K562 (cell line): ENCODE data around the gene SLC28A3. TPM values are rescaled to one million over a fixed set of nuclear protein-coding genes. Genes with fewer than 3 reads are reported as not detected.
"Not testable (repeated sequence)": the region's sequence is repeated elsewhere in the genome, so short reads cannot be mapped to it uniquely, and the experiment has no call there.

Experiments
- ATAC-seq: fragments of 200-7000 bp; cut with Tn5 transposase; 3 replicates; pipeline ENCODE4 v1.9.1; 2020; ENCODE audit warnings: moderate library complexity
- BruUV-seq: library from RNA; stranded (reverse); fragments of 400-500 nt; replicated peaks from 2 replicates; lab custom pipeline; 2021; lab: Mats Ljungman, UMichigan
- CTCF ChIA-PET: fragments of 300-600 bp; formaldehyde crosslinking; extraction: SDS; loops from one replicate; lab custom pipeline; 2021; ENCODE audit warnings: low intra/inter-chr PET ratio; lab: Yijun Ruan, JAX
- POLR2A ChIA-PET: fragments of 300-600, 350-650 bp; sonication (Branson Sonifier 250); formaldehyde crosslinking; extraction: SDS; loops from one replicate; lab custom pipeline; 2021; ENCODE audit warnings: antibody characterized with exemption, inconsistent platforms; lab: Yijun Ruan, JAX
- DNase-seq, 4 experiments: peaks; one replicate each; pipeline versions ENCODE4 v3.0.0 to v3.0.0-alpha.2; 2011 to 2018; ENCODE audit warnings: low spot score in 3 of 4, mixed read lengths in 3 of 4; ENCODE audit errors: extremely low read depth in 1 of 4
- FAIRE-seq: peaks from 2 replicates; lab custom pipeline; 2011; peaks lifted over from hg19 to GRCh38; lab: Jason Lieb, UNC
- H2AFZ ChIP-seq: 2 replicates; pipeline ENCODE4 v1.6.0; 2011; ENCODE audit warnings: low read depth, low read length, control low read depth, inconsistent platforms
- H3K27ac ChIP-seq: fragments of 200-600 bp; 3 replicates; pipeline ENCODE4 v1.8.0; 2011; ENCODE audit warnings: low read depth, mild to moderate bottlenecking, control low read depth, inconsistent platforms, low read length, moderate library complexity, mixed read lengths; ENCODE audit errors: extremely low read depth
- H3K27me3 ChIP-seq, 2 experiments: fragments of 300-600 bp in 1 of 2; 2 replicates in 1 of 2; 3 replicates in 1 of 2; pipeline versions ENCODE4 v1.6.0 to v1.8.0; 2011; ENCODE audit warnings: inconsistent platforms in 2 of 2, low read length in 2 of 2, mild to moderate bottlenecking in 1 of 2, mixed read lengths in 1 of 2, moderate library complexity in 1 of 2; ENCODE audit not compliant: control insufficient read depth in 2 of 2, insufficient read depth in 2 of 2
- H3K36me3 ChIP-seq: fragments of 300-600 bp; 3 replicates; pipeline ENCODE4 v1.8.0; 2011; ENCODE audit warnings: mild to moderate bottlenecking, low read length, inconsistent platforms; ENCODE audit not compliant: control insufficient read depth, insufficient read depth
- H3K4me1 ChIP-seq, 2 experiments: fragments of 200-600 bp in 1 of 2; replicated peaks in 1 of 2; 2 replicates in 1 of 2; 3 replicates in 1 of 2; pipeline versions ENCODE4 v1.5.1 to v1.8.0; 2011; ENCODE audit warnings: inconsistent platforms in 2 of 2, low read length in 2 of 2, mild to moderate bottlenecking in 1 of 2, mixed read lengths in 1 of 2, moderate library complexity in 1 of 2; ENCODE audit not compliant: control insufficient read depth in 2 of 2, insufficient read depth in 2 of 2
- H3K4me2 ChIP-seq: 2 replicates; pipeline ENCODE4 v1.6.1; 2011; ENCODE audit warnings: low read length, control low read depth, inconsistent platforms, mixed read lengths; ENCODE audit not compliant: insufficient read depth
- H3K4me3 ChIP-seq: fragments of 200-600 bp; sonication (generic), shearing (Covaris generic); 2 replicates; pipeline ENCODE4 v1.5.1; 2016; ENCODE audit warnings: control low read depth, inconsistent platforms
- H3K79me2 ChIP-seq: fragments of 200-600 bp; 3 replicates; pipeline ENCODE4 v1.8.0; 2011; ENCODE audit warnings: low read length, inconsistent platforms; ENCODE audit not compliant: control insufficient read depth, insufficient read depth
- H3K9ac ChIP-seq, 2 experiments: 2 replicates each; pipeline versions ENCODE4 v1.6.0 to v1.6.1; 2011; ENCODE audit warnings: low read depth in 2 of 2, low read length in 2 of 2, control low read depth in 1 of 2, inconsistent platforms in 1 of 2, mild to moderate bottlenecking in 1 of 2, mixed read lengths in 1 of 2; ENCODE audit not compliant: insufficient read depth in 1 of 2
- H3K9me1 ChIP-seq: one replicate; pipeline ENCODE4 v1.6.0; 2011; ENCODE audit warnings: inconsistent platforms, mild to moderate bottlenecking, low read length, moderate library complexity; ENCODE audit not compliant: control insufficient read depth, insufficient read depth
- H3K9me3 ChIP-seq: replicated peaks from 2 replicates; pipeline ENCODE4 v1.5.1; 2011; ENCODE audit warnings: low read depth, low read length, inconsistent platforms; ENCODE audit not compliant: control insufficient read depth, insufficient read depth
- H4K20me1 ChIP-seq: replicated peaks from 2 replicates; pipeline ENCODE4 v1.6.1; 2011; ENCODE audit warnings: low read length, inconsistent platforms, mixed read lengths; ENCODE audit not compliant: control insufficient read depth, insufficient read depth
- CREB3 ChIP-seq: fragments of 450-650 bp; conservative IDR thresholded peaks from 2 replicates; pipeline ENCODE4 v1.6.1; 2016; ENCODE audit warnings: missing genetic modification characterization, low read depth, mild to moderate bottlenecking, missing compliant biosample characterization, moderate library complexity
- KAT7 ChIP-seq: sonication (generic); formaldehyde crosslinking; IDR thresholded peaks from 2 replicates; pipeline ENCODE4 v1.8.0; 2022; ENCODE audit warnings: missing genetic modification reagents, mild to moderate bottlenecking, borderline replicate concordance
- NCOA1 ChIP-seq: fragments of 450-650 bp; IDR thresholded peaks from 2 replicates; pipeline ENCODE4 v1.6.1; 2016; ENCODE audit warnings: low read depth
- ZNF609 ChIP-seq: sonication (generic); formaldehyde crosslinking; IDR thresholded peaks from 2 replicates; pipeline ENCODE4 v1.8.1; 2023; ENCODE audit warnings: missing genetic modification reagents, mild to moderate bottlenecking, borderline replicate concordance
- WGBS: fragments of 100-300 bp; shearing (Covaris generic); methylation state at CpG from one replicate; pipeline ENCODE4 v1.1.6; 2016; ENCODE audit warnings: low coverage, mixed read lengths; ENCODE audit not compliant: insufficient coverage; ENCODE audit errors: missing lambda C conversion rate; 5-methylcytosine and 5-hydroxymethylcytosine counted together
- in situ Hi-C: fragments of 300-500 bp; cut with MboI; formaldehyde crosslinking; loops from 4 replicates; pipeline ENCODE4 v1.15.0; 2018; ENCODE audit warnings: inconsistent platforms, mixed read lengths
- intact Hi-C: fragments of 100-400 bp; cut with micrococcal nuclease; formaldehyde crosslinking; loops from 2 replicates; pipeline ENCODE4 v1.14.2; 2022
- polyA plus RNA-seq, 8 experiments: library from polyadenylated mRNA; depleted of rRNA in 4 of 8; stranded (reverse) in 5 of 8; unstranded in 3 of 8; fragments of >200 nt; fragmentation: Nextera tagmentation in 2 of 8; fragmentation: Illumina TruSeq in 1 of 8; extraction: Ambion mirVana in 2 of 8; extraction: Trizol in 1 of 8; gene quantifications; 2 replicates each; pipeline versions ENCODE4 v1.2.1 to v1.2.3, GENCODE V29; 2011 to 2014; ENCODE audit warnings: inconsistent platforms in 1 of 8, missing spikeins in 1 of 8
- total RNA-seq, 7 experiments: library from RNA; depleted of rRNA in 6 of 7; stranded (reverse); fragments of >200 nt in 6 of 7; fragmentation: Illumina TruSeq in 2 of 7; extraction: Trizol in 2 of 7; gene quantifications; 2 replicates each; pipeline versions ENCODE4 v1.2.1 to v1.2.3, GENCODE V29; 2011 to 2021; ENCODE audit warnings: low replicate concordance in 1 of 7

SLC28A3 gene
- total and polyA plus RNA-seq, 9 of the 15 experiments (the other 6 are each of a cell fraction or from before 2014, with no cell fraction given), result not detected

DNA sequence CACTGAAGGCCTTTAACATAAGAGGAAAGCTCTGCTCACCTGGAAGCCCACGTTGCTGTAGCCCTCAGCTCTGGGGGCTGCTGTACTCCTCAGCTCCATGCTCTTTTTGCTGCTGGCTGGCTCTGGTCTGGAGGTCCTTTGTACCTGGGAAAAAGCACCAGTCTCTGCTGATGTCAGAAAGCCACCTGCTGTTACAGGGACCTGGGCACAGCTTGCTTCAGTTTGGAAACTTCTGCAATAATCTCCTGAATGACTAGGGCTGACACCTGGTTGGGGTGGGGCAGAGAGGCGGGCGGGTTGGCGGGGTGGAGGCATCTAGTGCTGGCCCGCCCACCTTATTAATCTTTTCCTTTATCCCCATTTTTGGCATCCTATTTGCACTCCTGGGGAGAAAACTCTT, at the start of gene SLC28A3 (continued):
- TF ChIP-seq ZNF609 (CRISPR knock-in tag) (no peak), CREB3 (tag) (no peak), NCOA1 (no peak), KAT7 (no peak)

DNA sequence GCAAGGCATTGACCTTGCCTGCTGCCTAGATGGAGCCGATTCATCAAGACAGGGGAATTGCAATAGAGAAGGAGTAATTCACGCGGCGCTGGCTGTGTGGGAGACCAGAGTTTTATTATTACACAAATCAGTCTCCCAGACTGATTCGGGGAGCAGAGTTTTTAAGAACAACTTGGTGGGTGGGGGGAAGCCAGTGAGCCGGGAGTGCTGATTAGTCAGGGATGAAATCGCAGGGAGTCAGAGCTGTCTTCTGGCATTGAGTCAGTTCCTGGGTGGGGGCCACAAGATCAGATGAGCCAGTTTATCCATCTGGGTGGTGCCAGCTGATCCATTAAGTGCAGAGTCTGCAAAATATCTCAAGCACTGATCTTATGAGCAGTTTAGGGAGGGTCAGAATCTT, 49.7 kb upstream of the SLC28A3 start:
- H4K20me1 ChIP-seq, H3K79me2 ChIP-seq, CTCF ChIA-PET, H2AFZ ChIP-seq, H3K36me3 ChIP-seq, H3K27me3 ChIP-seq, H3K4me2 ChIP-seq, H3K4me3 ChIP-seq, H3K9me3 ChIP-seq, FAIRE-seq, H3K27ac ChIP-seq, ATAC-seq, POLR2A ChIA-PET, H3K9ac ChIP-seq, H3K4me1 ChIP-seq, DNase-seq, BruUV-seq, H3K9me1 ChIP-seq: not testable (repeated sequence)
- 2% methylated on average over 7 of the region's 7 CpGs for WGBS
- in situ Hi-C loops (loop anchor here (25.0 kb wide), 1 partner anchor 1397 kb away; no protein-coding TSS in a partner anchor), intact Hi-C loops (loop anchor here (10.0 kb wide), 1 partner anchor 1035 kb away; no protein-coding TSS in a partner anchor)
